Kidney (tissue), 14 donors: ENCODE data around the gene RPIA. TPM values are rescaled to one million over a fixed set of nuclear protein-coding genes. Genes with fewer than 3 reads are reported as not detected.

ENCODE experiments used
- DNase-seq, 5 donors: peaks; one replicate each; pipeline ENCODE4 v3.0.0-alpha.2; 2013 to 2020
- FAIRE-seq: peaks from 2 replicates; lab custom pipeline; 2012; peaks lifted over from hg19 to GRCh38; lab: Jason Lieb, UNC
- H3K27ac ChIP-seq, 2 donors: one replicate each; pipeline ENCODE4 v1.7.0; 2013; ENCODE audit warnings: low read depth in 2 of 2, low read length in 2 of 2, inconsistent platforms in 1 of 2
- H3K27me3 ChIP-seq: one replicate; pipeline ENCODE4 v1.7.1; 2013; ENCODE audit warnings: low read length, inconsistent platforms; ENCODE audit not compliant: control insufficient read depth, insufficient read depth
- H3K36me3 ChIP-seq, 3 donors: one replicate each; pipeline versions ENCODE4 v1.7.0 to v1.7.1; 2013; ENCODE audit warnings: low read length in 3 of 3, control low read depth in 1 of 3, inconsistent platforms in 1 of 3; ENCODE audit not compliant: insufficient read depth in 3 of 3, control insufficient read depth in 2 of 3
- H3K4me1 ChIP-seq, 3 donors: one replicate each; pipeline versions ENCODE4 v1.7.0 to v1.7.1; 2013; ENCODE audit warnings: low read length in 3 of 3, inconsistent platforms in 1 of 3, low read depth in 1 of 3; ENCODE audit not compliant: control insufficient read depth in 2 of 3, insufficient read depth in 2 of 3
- H3K4me3 ChIP-seq, 3 donors: one replicate each; pipeline versions ENCODE4 v1.7.0 to v1.8.1; 2013; ENCODE audit warnings: low read length in 3 of 3, control low read depth in 1 of 3, inconsistent platforms in 1 of 3
- H3K9ac ChIP-seq, 3 donors: one replicate each; pipeline versions ENCODE4 v1.7.0 to v1.7.1; 2013; ENCODE audit warnings: low read length in 3 of 3, control low read depth in 1 of 3, inconsistent platforms in 1 of 3
- H3K9me3 ChIP-seq, 3 donors: one replicate each; pipeline versions ENCODE4 v1.7.0 to v1.7.1; 2013; ENCODE audit warnings: low read length in 3 of 3, control low read depth in 1 of 3, inconsistent platforms in 1 of 3; ENCODE audit not compliant: control insufficient read depth in 2 of 3, insufficient read depth in 1 of 3
- intact Hi-C: fragments of 100-400 bp; cut with DNase I; formaldehyde crosslinking; loops from one replicate; pipeline ENCODE4 v1.11.1; 2022
- polyA plus RNA-seq: library from polyadenylated mRNA; stranded (reverse); fragments of 350-450 nt; fragmentation: Illumina TruSeq; extraction: RNeasy Lipid Tissue Mini Kit (QIAGEN cat#74804); gene quantifications from one replicate; pipeline ENCODE4 v1.2.3, GENCODE V29; 2014; ENCODE audit warnings: low read depth, low replicate concordance; ENCODE audit not compliant: insufficient read depth
- total RNA-seq: library from RNA; stranded (reverse); fragmentation: NEBNext Ultra II Directional; extraction: Animal tissue kit (Norgen Biotek cat#: 25700); gene quantifications from one replicate; pipeline ENCODE4 v1.2.1, GENCODE V29; 2021
- TF ChIP-seq, protein P1 (sequence below): IDR thresholded peaks from 3 replicates; pipeline ENCODE4 v1.5.1; 2012; ENCODE audit warnings: mild to moderate bottlenecking, moderate library complexity, borderline replicate concordance; ENCODE audit not compliant: insufficient read depth; ENCODE audit errors: extremely low read depth
- donor health status: control.
- donor health status: control.
- donor health status: control.
- donor health status: control.
- donor health status: control.
- donor health status: DM: yes; HTN: yes; CAD: no.
- donor health status: Normal renal cell carcinoma (clear cell type).

The RPIA gene
- total and polyA plus RNA-seq, 2 donors from 2014 or later = 11.4 to 15.7 TPM

DNA sequence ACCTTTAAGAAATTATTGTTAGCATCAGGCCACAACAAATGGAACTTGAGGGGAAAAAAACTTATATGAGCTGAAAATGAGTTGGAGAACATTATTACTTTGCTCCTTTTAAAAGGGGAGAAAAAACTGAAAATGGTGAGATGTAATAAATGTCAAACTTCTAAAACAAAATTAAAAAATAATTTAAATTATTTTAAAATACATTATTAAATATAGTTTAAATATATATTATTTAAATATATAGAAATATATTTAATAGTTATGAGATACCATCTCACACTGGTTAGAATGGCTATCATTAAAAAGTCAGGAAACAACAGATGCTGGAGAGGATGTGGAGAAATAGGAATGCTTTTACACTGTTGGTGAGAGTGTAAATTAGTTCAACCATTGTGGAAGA is 28.9 kb downstream of the RPIA start:
- no peak for DNase-seq
- peak; percentile 29 for FAIRE-seq
- Histone ChIP-seq H3K27ac (no peak overlapping the region), H3K36me3 (no peaks in the 10 kb centered on the region), H3K4me1 (peaks cover 0 to 19% (median 12%) of the 10 kb centered on the region in 3 donors), H3K9ac (no peak overlapping the region), H3K9me3 (no peaks in the 10 kb centered on the region), H3K4me3 (no peak overlapping the region), H3K27me3 (no peaks in the 10 kb centered on the region)
- intact Hi-C loops = no loop called here
- TF ChIP-seq, protein P1, sequence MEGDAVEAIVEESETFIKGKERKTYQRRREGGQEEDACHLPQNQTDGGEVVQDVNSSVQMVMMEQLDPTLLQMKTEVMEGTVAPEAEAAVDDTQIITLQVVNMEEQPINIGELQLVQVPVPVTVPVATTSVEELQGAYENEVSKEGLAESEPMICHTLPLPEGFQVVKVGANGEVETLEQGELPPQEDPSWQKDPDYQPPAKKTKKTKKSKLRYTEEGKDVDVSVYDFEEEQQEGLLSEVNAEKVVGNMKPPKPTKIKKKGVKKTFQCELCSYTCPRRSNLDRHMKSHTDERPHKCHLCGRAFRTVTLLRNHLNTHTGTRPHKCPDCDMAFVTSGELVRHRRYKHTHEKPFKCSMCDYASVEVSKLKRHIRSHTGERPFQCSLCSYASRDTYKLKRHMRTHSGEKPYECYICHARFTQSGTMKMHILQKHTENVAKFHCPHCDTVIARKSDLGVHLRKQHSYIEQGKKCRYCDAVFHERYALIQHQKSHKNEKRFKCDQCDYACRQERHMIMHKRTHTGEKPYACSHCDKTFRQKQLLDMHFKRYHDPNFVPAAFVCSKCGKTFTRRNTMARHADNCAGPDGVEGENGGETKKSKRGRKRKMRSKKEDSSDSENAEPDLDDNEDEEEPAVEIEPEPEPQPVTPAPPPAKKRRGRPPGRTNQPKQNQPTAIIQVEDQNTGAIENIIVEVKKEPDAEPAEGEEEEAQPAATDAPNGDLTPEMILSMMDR = no peak

DNA sequence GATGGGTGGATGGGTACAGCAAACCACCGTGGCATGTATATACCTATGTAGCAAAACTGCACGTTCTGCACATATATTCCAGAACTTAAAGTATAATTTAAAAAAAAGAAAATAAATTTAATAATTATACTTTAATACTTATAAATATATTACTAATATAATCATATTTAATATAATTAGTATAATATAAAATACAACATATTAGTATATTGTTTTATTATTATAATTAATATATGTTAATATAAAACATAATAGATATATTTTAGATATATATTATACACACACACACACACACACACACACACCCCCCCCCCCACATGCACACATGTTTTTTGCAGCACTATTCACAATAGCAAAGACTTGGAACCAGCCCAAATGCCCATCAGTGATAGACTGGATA is 29.8 kb downstream of the RPIA start:
- Histone ChIP-seq H3K9ac (no peak overlapping the region), H3K27me3 (no peaks in the 10 kb centered on the region), H3K9me3 (no peaks in the 10 kb centered on the region), H3K36me3 (no peaks in the 10 kb centered on the region), H3K27ac (no peak overlapping the region), H3K4me1 (peaks cover 0 to 21% (median 12%) of the 10 kb centered on the region in 3 donors), H3K4me3 (no peak overlapping the region)
- FAIRE-seq (peak; percentile 76), DNase-seq (no peak)
- intact Hi-C loops = no loop called here
- TF ChIP-seq, protein P1 = no peak

DNA sequence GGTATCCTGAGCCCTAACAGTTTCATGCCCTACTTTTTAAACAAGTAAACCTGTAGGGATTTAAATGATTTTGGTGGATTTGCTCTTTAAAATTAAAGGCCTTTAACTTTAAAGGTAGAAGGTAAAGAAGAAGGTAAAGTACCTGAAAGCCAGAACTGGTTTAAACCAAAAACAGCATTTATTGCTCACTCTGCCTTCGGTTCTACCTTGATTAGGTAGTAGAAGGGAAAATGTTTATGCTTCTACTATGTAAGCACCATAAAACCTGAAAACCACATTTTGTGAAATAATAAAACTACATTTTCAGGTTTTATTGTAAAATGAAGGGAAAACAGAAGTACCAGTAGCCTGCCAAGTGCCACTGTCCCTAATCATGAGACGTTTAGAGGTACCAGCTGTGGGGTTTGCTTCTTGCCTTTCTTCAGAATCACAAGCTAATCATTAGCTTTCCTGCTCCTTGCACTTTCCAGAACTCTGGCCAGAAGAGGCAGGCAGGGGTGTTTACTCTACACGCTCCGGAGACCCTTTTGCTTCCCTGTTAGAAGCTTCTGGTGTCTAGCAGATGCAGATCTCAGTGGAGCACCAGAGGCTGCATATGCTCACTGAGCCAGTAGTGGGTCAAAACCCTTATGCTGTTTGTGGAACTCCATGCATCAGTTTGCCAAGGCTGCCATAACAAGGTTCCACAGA is 33.3 kb downstream of the RPIA start:
- no peaks in the 10 kb centered on the region for H3K9me3 ChIP-seq
- peak overlapping the region in 2 of 3 donors; percentile 28 to 46 for H3K4me3 ChIP-seq
- DNase-seq (peak in 3 of 5 donors; percentile 29 to 76 (median 69)), FAIRE-seq (no peak)
- no peaks in the 10 kb centered on the region for H3K27me3 ChIP-seq
- TF ChIP-seq, protein P1 = no peak
- intact Hi-C loops = no loop called here
- peak overlapping the region; percentile 73 to 79 for H3K27ac ChIP-seq
- H3K9ac ChIP-seq = no peak overlapping the region
- no peaks in the 10 kb centered on the region for H3K36me3 ChIP-seq
- peaks cover 0 to 21% (median 11%) of the 10 kb centered on the region in 3 donors for H3K4me1 ChIP-seq
